ENCODE data around the gene SPG7. TPM values are rescaled to one million over a fixed set of nuclear protein-coding genes. Genes with fewer than 3 reads are reported as not detected.

SPG7 gene
- total and polyA plus RNA-seq, 4 experiments from 2014 or later: 46.4 to 160 (median 103) TPM

GRCh38 chr16:89554343-89554742, 46.1 kb downstream of the SPG7 start:
- peak overlapping the region in 1 of 8 donors; percentile 18 for H3K4me3 Mint-ChIP-seq
- no peak overlapping the region for H3K27ac Mint-ChIP-seq
- intact Hi-C loops (cut with micrococcal nuclease): no loop called here
- peaks cover 6 to 22% (median 11%) of the 10 kb centered on the region in 4 donors for H3K4me1 Mint-ChIP-seq
- Histone ChIP-seq H3K36me3 (ENCODE audit: insufficient read depth, low read length) (peaks cover 33% of the 10 kb centered on the region), H3K4me1 (ENCODE audit: insufficient read depth, low read length) (peaks cover 14% of the 10 kb centered on the region), H3K4me3 (ENCODE audit: low read length in 2 of 2) (no peak overlapping the region), H3K27ac (ENCODE audit: low read depth, low read length) (no peak overlapping the region), H3K27me3 (ENCODE audit: insufficient read depth, low read length) (no peaks in the 10 kb centered on the region), H3K9me3 (ENCODE audit: control insufficient read depth in 1 of 2, low read length in 2 of 2) (no peaks in the 10 kb centered on the region)
- H3K9me3 Mint-ChIP-seq: no peaks in the 10 kb centered on the region
- ChIA-PET POLR2A (ENCODE audit: partially characterized antibody) (no interaction called here), CTCF (ENCODE audit: partially characterized antibody) (interaction anchor here (1.1 kb wide), 2 partner anchors 146 to 222 kb away, joined by 3 read pairs; no protein-coding TSS in a partner anchor)
- no peaks in the 10 kb centered on the region for H3K27me3 Mint-ChIP-seq
- H3K36me3 Mint-ChIP-seq: peaks cover 8 to 36% of the 10 kb centered on the region in 2 donors
- no peak for DNase-seq

- Mint-ChIP-seq H3K4me3 (no peak overlapping the region), H3K36me3 (peaks cover 6 to 40% of the 10 kb centered on the region in 2 donors), H3K9me3 (no peaks in the 10 kb centered on the region), H3K27me3 (no peaks in the 10 kb centered on the region), H3K27ac (no peak overlapping the region), H3K4me1 (peaks cover 4 to 24% (median 12%) of the 10 kb centered on the region in 4 donors)
- no peaks in the 10 kb centered on the region for H3K27me3 ChIP-seq (ENCODE audit: insufficient read depth, low read length)
- CTCF ChIA-PET (ENCODE audit: partially characterized antibody): interaction anchor here (1.1 to 2.2 kb wide), 3 partner anchors 145 to 241 kb away, joined by 3 to 12 read pairs (median 3); no protein-coding TSS in a partner anchor
- DNase-seq: no peak
- H3K27ac ChIP-seq (ENCODE audit: low read depth, low read length): no peak overlapping the region
- intact Hi-C loops (cut with micrococcal nuclease): loop anchor here (5.0 kb wide), 1 partner anchor 238 kb away; no protein-coding TSS in a partner anchor
- peaks cover 33% of the 10 kb centered on the region for H3K36me3 ChIP-seq (ENCODE audit: insufficient read depth, low read length)
- POLR2A ChIA-PET (ENCODE audit: partially characterized antibody): no interaction called here
- no peak overlapping the region for H3K4me3 ChIP-seq (ENCODE audit: low read length in 2 of 2)
- peaks cover 15% of the 10 kb centered on the region for H3K4me1 ChIP-seq (ENCODE audit: insufficient read depth, low read length)
- no peaks in the 10 kb centered on the region for H3K9me3 ChIP-seq (ENCODE audit: control insufficient read depth in 1 of 2, low read length in 2 of 2)
Observed at GRCh38 chr16:89555265-89555664, 47.1 kb downstream of the SPG7 start.

GRCh38 chr16:89555780-89556179, 47.6 kb downstream of the SPG7 start:
- peaks cover 15% of the 10 kb centered on the region for H3K4me1 ChIP-seq (ENCODE audit: insufficient read depth, low read length)
- H3K4me3 Mint-ChIP-seq: no peak overlapping the region
- H3K9me3 Mint-ChIP-seq: no peaks in the 10 kb centered on the region

GRCh38 chr16:89556750-89557689, 48.8 kb downstream of the SPG7 start:
- intact Hi-C loops (cut with micrococcal nuclease): loop anchor here (1.0 to 5.0 kb wide), 2 partner anchors 224 to 240 kb away; no protein-coding TSS in a partner anchor
- Histone ChIP-seq H3K27me3 (ENCODE audit: insufficient read depth, low read length) (no peaks in the 10 kb centered on the region), H3K4me1 (ENCODE audit: insufficient read depth, low read length) (peaks cover 22% of the 10 kb centered on the region), H3K9me3 (ENCODE audit: control insufficient read depth in 1 of 2, low read length in 2 of 2) (no peaks in the 10 kb centered on the region), H3K27ac (ENCODE audit: low read depth, low read length) (no peak overlapping the region), H3K4me3 (ENCODE audit: low read length in 2 of 2) (no peak overlapping the region), H3K36me3 (ENCODE audit: insufficient read depth, low read length) (peaks cover 37% of the 10 kb centered on the region)
- H3K36me3 Mint-ChIP-seq: peaks cover 13 to 42% of the 10 kb centered on the region in 2 donors
- POLR2A ChIA-PET (ENCODE audit: partially characterized antibody): interaction anchor here (0.6 to 1.4 kb wide), 6 partner anchors 8 to 317 kb away, joined by 3 to 5 read pairs (median 4); no protein-coding TSS in a partner anchor
- CTCF ChIA-PET (ENCODE audit: partially characterized antibody): interaction anchor here (0.5 to 2.2 kb wide), 19 partner anchors 8 to 268 kb away, joined by 3 to 12 read pairs (median 4); no protein-coding TSS in a partner anchor
- peak overlapping the region; percentile 64 to 87 (median 79) for H3K27ac Mint-ChIP-seq
- H3K27me3 Mint-ChIP-seq: no peaks in the 10 kb centered on the region
- peaks cover 0 to 2% (median 0%) of the 10 kb centered on the region in 8 donors for H3K9me3 Mint-ChIP-seq
- DNase-seq: peak; percentile 70 to 82 (median 73)
- H3K4me3 Mint-ChIP-seq: peak overlapping the region; percentile 1 to 72 (median 60)
- H3K4me1 Mint-ChIP-seq: peaks cover 9 to 32% (median 20%) of the 10 kb centered on the region in 4 donors

More at GRCh38 chr16:89555780-89556179, 47.6 kb downstream of the SPG7 start:
- Histone ChIP-seq H3K9me3 (ENCODE audit: control insufficient read depth in 1 of 2, low read length in 2 of 2) (no peaks in the 10 kb centered on the region), H3K27me3 (ENCODE audit: insufficient read depth, low read length) (no peaks in the 10 kb centered on the region), H3K27ac (ENCODE audit: low read depth, low read length) (no peak overlapping the region), H3K4me3 (ENCODE audit: low read length in 2 of 2) (no peak overlapping the region), H3K36me3 (ENCODE audit: insufficient read depth, low read length) (peaks cover 33% of the 10 kb centered on the region)
- Mint-ChIP-seq H3K36me3 (peaks cover 6 to 42% of the 10 kb centered on the region in 2 donors), H3K27ac (peak overlapping the region in 1 of 7 donors; percentile 54), H3K27me3 (no peaks in the 10 kb centered on the region), H3K4me1 (peaks cover 4 to 24% (median 14%) of the 10 kb centered on the region in 4 donors)
- DNase-seq: no peak
- POLR2A ChIA-PET (ENCODE audit: partially characterized antibody): no interaction called here
- intact Hi-C loops (cut with micrococcal nuclease): loop anchor here (5.0 kb wide), 1 partner anchor 238 kb away; no protein-coding TSS in a partner anchor
- CTCF ChIA-PET (ENCODE audit: partially characterized antibody): interaction anchor here (2.2 kb wide), 1 partner anchor 241 kb away, joined by 12 read pairs; no protein-coding TSS in a partner anchor

- Mint-ChIP-seq H3K36me3 (peaks cover 16 to 42% of the 10 kb centered on the region in 2 donors), H3K27me3 (no peaks in the 10 kb centered on the region), H3K4me1 (peaks cover 13 to 41% (median 27%) of the 10 kb centered on the region in 4 donors), H3K4me3 (peak overlapping the region; percentile 1 to 72 (median 60)), H3K9me3 (peaks cover 0 to 5% (median 0%) of the 10 kb centered on the region in 8 donors), H3K27ac (peak overlapping the region; percentile 64 to 87 (median 79))
- Histone ChIP-seq H3K9me3 (ENCODE audit: control insufficient read depth in 1 of 2, low read length in 2 of 2) (no peaks in the 10 kb centered on the region), H3K27ac (ENCODE audit: low read depth, low read length) (no peak overlapping the region), H3K27me3 (ENCODE audit: insufficient read depth, low read length) (no peaks in the 10 kb centered on the region), H3K4me3 (ENCODE audit: low read length in 2 of 2) (no peak overlapping the region), H3K4me1 (ENCODE audit: insufficient read depth, low read length) (peaks cover 31% of the 10 kb centered on the region), H3K36me3 (ENCODE audit: insufficient read depth, low read length) (peaks cover 37% of the 10 kb centered on the region)
- intact Hi-C loops (cut with micrococcal nuclease): loop anchor here (1.0 to 5.0 kb wide), 2 partner anchors 225 to 241 kb away; no protein-coding TSS in a partner anchor
- DNase-seq: no peak
- CTCF ChIA-PET (ENCODE audit: partially characterized antibody): interaction anchor here (0.7 to 2.2 kb wide), 18 partner anchors 9 to 317 kb away, joined by 3 to 12 read pairs (median 4); no protein-coding TSS in a partner anchor
- POLR2A ChIA-PET (ENCODE audit: partially characterized antibody): interaction anchor here (0.6 to 1.6 kb wide), 8 partner anchors 23 to 318 kb away, joined by 3 to 5 read pairs (median 3); no protein-coding TSS in a partner anchor
Observed at GRCh38 chr16:89557690-89558490, 49.7 kb downstream of the SPG7 start.

- Mint-ChIP-seq H3K9me3 (peaks cover 0 to 5% (median 0%) of the 10 kb centered on the region in 8 donors), H3K27me3 (no peaks in the 10 kb centered on the region), H3K4me3 (peak within 1 kb of the TSS; percentile 95 to 99 (median 98)), H3K27ac (peak within 1 kb of the TSS; percentile 97 to 99 (median 98)), H3K4me1 (peaks cover 32 to 66% (median 50%) of the 10 kb centered on the region in 4 donors), H3K36me3 (peaks cover 25 to 58% of the 10 kb centered on the region in 2 donors)
- ChIA-PET POLR2A (ENCODE audit: partially characterized antibody) (interaction anchor here (1.0 to 2.0 kb wide), 9 partner anchors 11 to 245 kb away, joined by 3 to 9 read pairs (median 5); partner anchors contain the start of genes CHMP1A, SPATA33 and SPG7), CTCF (ENCODE audit: partially characterized antibody) (no interaction called here)
- Histone ChIP-seq H3K4me3 (ENCODE audit: low read length in 2 of 2) (peak within 1 kb of the TSS; percentile 73 to 85), H3K4me1 (ENCODE audit: insufficient read depth, low read length) (peaks cover 58% of the 10 kb centered on the region), H3K36me3 (ENCODE audit: insufficient read depth, low read length) (peaks cover 39% of the 10 kb centered on the region), H3K27ac (ENCODE audit: low read depth, low read length) (peak within 1 kb of the TSS; percentile 88), H3K9me3 (ENCODE audit: control insufficient read depth in 1 of 2, low read length in 2 of 2) (no peaks in the 10 kb centered on the region), H3K27me3 (ENCODE audit: insufficient read depth, low read length) (no peaks in the 10 kb centered on the region)
- intact Hi-C loops (cut with micrococcal nuclease): loop anchor here (1.0 to 10.0 kb wide), 5 partner anchors 26 to 320 kb away; partner anchors contain the start of genes ANKRD11, SPG7 and TCF25
- DNase-seq: peak; percentile 91 to 94 (median 93)
Observed at GRCh38 chr16:89560378-89561141, 52.4 kb downstream of the SPG7 start, which contains the start of gene RPL13. Gene RPL13, plus strand, starts transcription at chr16:89560682. Its CDS starts 278 bp downstream, at chr16:89560960.
